Measurements from ENCODE around the gene KCNK7. TPM values are rescaled to one million over a fixed set of nuclear protein-coding genes. Genes with fewer than 3 reads are reported as not detected.

The KCNK7 gene
- total RNA-seq, 3 donors from 2014 or later (not counting 1 experiment from before 2014, with no cell fraction given) = 6.3 to 11.2 (median 7.1) TPM

DNA sequence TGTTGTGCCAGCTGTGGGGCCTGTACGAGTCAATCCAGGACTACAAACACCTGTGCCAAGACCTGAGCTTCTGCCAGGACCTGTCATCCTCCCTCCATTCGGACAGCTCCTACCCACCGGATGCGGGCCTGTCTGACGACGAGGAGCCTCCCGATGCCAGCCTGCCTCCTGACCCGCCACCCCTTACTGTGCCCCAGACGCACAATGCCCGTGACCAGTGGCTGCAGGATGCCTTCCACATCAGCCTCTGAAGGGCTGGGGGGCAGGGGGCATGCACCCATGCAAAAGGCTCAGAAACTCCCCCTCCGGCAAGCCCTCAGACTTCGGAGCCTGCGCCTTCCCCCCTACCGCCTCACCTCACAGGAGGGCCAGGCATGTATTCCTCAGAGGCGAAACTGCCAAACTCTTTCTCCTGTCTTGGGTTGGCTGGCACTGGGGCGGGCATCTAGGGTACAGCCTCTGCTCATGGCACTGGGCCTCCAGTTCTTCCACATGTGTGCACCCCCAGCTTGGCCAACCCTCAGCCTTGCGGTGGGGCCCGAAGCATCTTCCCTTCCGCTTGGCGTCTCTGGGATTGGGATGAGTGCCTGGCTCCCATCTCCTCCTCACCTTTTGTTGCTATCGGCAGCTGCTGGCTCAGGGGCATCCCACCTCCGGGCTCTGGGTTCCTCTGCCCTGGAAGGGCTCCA is 22.1 kb downstream of the KCNK7 start:
- intact Hi-C loops (cut with micrococcal nuclease) = loop anchor here (1.0 to 5.0 kb wide), 4 partner anchors 33 to 186 kb away; partner anchors contain the start of genes FRMD8, MAP3K11 and PCNX3
- H3K36me3 ChIP-seq (ENCODE audit: control insufficient read depth, insufficient read depth, low read length) = peaks cover 7% of the 10 kb centered on the region
- 33% methylated on average over 22 of the region's 22 CpGs for WGBS (ENCODE audit: insufficient coverage)
- Mint-ChIP-seq H3K4me3 (peak overlapping the region; percentile 95), H3K27ac (peak overlapping the region; percentile 97 to 99), H3K36me3 (no peaks in the 10 kb centered on the region), H3K27me3 (ENCODE audit: low read depth in 2 of 2) (no peaks in the 10 kb centered on the region), H3K4me1 (peaks cover 68 to 89% of the 10 kb centered on the region in 2 donors), H3K9me3 (no peaks in the 10 kb centered on the region)
- H3K9me3 ChIP-seq (ENCODE audit: control insufficient read depth, insufficient read depth, low read length) = no peaks in the 10 kb centered on the region
- DNase-seq (peak in 1 of 2 donors; percentile 45), ATAC-seq (no peak)
- TF ChIP-seq, protein P1, sequence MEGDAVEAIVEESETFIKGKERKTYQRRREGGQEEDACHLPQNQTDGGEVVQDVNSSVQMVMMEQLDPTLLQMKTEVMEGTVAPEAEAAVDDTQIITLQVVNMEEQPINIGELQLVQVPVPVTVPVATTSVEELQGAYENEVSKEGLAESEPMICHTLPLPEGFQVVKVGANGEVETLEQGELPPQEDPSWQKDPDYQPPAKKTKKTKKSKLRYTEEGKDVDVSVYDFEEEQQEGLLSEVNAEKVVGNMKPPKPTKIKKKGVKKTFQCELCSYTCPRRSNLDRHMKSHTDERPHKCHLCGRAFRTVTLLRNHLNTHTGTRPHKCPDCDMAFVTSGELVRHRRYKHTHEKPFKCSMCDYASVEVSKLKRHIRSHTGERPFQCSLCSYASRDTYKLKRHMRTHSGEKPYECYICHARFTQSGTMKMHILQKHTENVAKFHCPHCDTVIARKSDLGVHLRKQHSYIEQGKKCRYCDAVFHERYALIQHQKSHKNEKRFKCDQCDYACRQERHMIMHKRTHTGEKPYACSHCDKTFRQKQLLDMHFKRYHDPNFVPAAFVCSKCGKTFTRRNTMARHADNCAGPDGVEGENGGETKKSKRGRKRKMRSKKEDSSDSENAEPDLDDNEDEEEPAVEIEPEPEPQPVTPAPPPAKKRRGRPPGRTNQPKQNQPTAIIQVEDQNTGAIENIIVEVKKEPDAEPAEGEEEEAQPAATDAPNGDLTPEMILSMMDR (IDR thresholded peaks at IDR 0.05) = no peak
- no peaks in the 10 kb centered on the region for H3K27me3 ChIP-seq (ENCODE audit: control insufficient read depth, insufficient read depth, low read length)
- H3K4me1 ChIP-seq (ENCODE audit: control insufficient read depth, insufficient read depth, low read length) = peaks cover 80% of the 10 kb centered on the region
- peak overlapping the region; percentile 45 for H3K4me3 ChIP-seq (ENCODE audit: low read length)
- peak overlapping the region; percentile 91 for H3K27ac ChIP-seq (ENCODE audit: low read length)

DNA sequence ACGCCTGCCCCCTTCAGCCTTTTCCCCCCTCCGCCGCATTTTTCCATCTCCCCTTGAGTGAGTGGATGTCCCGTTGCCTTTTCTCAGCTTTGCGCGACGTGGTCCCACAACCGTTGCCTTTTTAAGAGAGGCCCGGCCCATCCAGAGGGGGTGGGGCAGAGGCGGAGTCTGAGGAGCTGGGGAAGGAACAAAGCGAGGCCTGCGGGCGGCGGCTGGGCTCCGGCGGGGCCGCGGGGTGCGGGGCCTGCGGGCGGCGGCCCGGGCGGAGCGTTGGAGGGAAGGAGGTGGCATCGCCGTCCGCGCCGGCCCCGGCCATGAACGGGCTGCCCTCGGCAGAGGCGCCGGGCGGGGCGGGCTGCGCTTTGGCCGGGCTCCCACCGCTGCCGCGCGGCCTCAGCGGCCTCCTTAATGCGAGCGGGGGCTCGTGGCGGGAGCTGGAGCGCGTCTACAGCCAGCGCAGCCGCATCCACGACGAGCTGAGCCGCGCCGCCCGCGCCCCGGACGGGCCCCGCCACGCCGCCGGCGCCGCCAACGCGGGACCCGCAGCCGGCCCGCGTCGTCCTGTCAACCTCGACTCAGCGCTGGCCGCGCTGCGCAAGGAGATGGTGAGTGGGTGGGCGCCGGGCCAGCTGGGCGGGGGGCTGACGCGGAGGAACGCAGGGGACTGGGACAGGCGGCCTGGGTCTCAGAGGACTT is 23.1 kb downstream of the KCNK7 start, which contains the start of gene FAM89B:
Gene FAM89B (plus strand): TSS at position 183 of the 696 bp plus-strand sequence. CDS start 132 bp downstream, at position 315.
- Histone ChIP-seq H3K4me1 (ENCODE audit: control insufficient read depth, insufficient read depth, low read length) (peaks cover 80% of the 10 kb centered on the region), H3K27me3 (ENCODE audit: control insufficient read depth, insufficient read depth, low read length) (no peaks in the 10 kb centered on the region), H3K27ac (ENCODE audit: low read length) (peak within 1 kb of the TSS; percentile 97), H3K36me3 (ENCODE audit: control insufficient read depth, insufficient read depth, low read length) (peaks cover 5% of the 10 kb centered on the region), H3K4me3 (ENCODE audit: low read length) (peak within 1 kb of the TSS; percentile 45), H3K9me3 (ENCODE audit: control insufficient read depth, insufficient read depth, low read length) (no peaks in the 10 kb centered on the region)
- H3K9me3 Mint-ChIP-seq = no peaks in the 10 kb centered on the region
- WGBS (ENCODE audit: insufficient coverage) = under 1% methylated on average over 86 of the region's 86 CpGs
- H3K4me3 Mint-ChIP-seq = peak within 1 kb of the TSS; percentile 98
- H3K4me1 Mint-ChIP-seq = peaks cover 60 to 85% of the 10 kb centered on the region in 2 donors
- DNase-seq = peak; percentile 81 to 92
- H3K27me3 Mint-ChIP-seq (ENCODE audit: low read depth in 2 of 2) = no peaks in the 10 kb centered on the region
- peak within 1 kb of the TSS; percentile 99 for H3K27ac Mint-ChIP-seq
- peak; percentile 13 to 17 (median 16) for ATAC-seq
- intact Hi-C loops (cut with micrococcal nuclease) = loop anchor here (5.0 kb wide), 2 partner anchors 155 to 185 kb away; partner anchors contain the start of gene FRMD8
- H3K36me3 Mint-ChIP-seq = no peaks in the 10 kb centered on the region
- TF ChIP-seq, protein P1 (IDR thresholded peaks at IDR 0.05) = no peak

DNA sequence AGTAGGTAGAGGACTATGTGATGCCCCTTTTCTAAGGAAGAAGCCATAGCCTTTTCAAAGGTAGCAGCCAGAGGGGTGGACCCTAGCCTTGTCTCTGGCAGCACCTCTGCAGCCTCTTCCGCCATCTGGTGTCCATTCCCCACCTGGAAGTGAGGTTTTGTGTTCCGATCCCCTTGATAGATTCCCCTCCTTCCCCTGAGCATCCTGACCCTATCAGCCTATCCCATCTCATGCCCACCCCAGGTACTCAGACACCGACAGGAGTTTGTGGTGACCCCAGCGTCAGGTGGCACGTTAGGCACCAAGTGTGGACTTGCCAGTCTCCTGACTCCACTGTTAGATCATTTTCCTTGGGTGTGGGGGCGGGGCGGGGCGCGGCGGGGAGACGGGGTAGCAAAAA is 23.7 kb downstream of the KCNK7 start:
- DNase-seq (peak in 1 of 2 donors; percentile 58), ATAC-seq (no peak)
- H3K36me3 ChIP-seq (ENCODE audit: control insufficient read depth, insufficient read depth, low read length) = peaks cover 5% of the 10 kb centered on the region
- no peaks in the 10 kb centered on the region for H3K27me3 ChIP-seq (ENCODE audit: control insufficient read depth, insufficient read depth, low read length)
- no peaks in the 10 kb centered on the region for H3K36me3 Mint-ChIP-seq
- WGBS (ENCODE audit: insufficient coverage) = 8% methylated on average over 11 of the region's 11 CpGs
- peak overlapping the region; percentile 5 for H3K4me3 ChIP-seq (ENCODE audit: low read length)
- peak overlapping the region; percentile 99 for H3K27ac Mint-ChIP-seq
- no peaks in the 10 kb centered on the region for H3K9me3 ChIP-seq (ENCODE audit: control insufficient read depth, insufficient read depth, low read length)
- H3K4me1 Mint-ChIP-seq = peaks cover 60 to 81% of the 10 kb centered on the region in 2 donors
- peak overlapping the region; percentile 98 for H3K4me3 Mint-ChIP-seq
- no peaks in the 10 kb centered on the region for H3K27me3 Mint-ChIP-seq (ENCODE audit: low read depth in 2 of 2)
- intact Hi-C loops (cut with micrococcal nuclease) = loop anchor here (2.0 to 5.0 kb wide), 3 partner anchors 69 to 185 kb away; partner anchors contain the start of gene FRMD8
- H3K27ac ChIP-seq (ENCODE audit: low read length) = peak overlapping the region; percentile 97
- no peaks in the 10 kb centered on the region for H3K9me3 Mint-ChIP-seq
- TF ChIP-seq, protein P1 (IDR thresholded peaks at IDR 0.05) = no peak
- peaks cover 80% of the 10 kb centered on the region for H3K4me1 ChIP-seq (ENCODE audit: control insufficient read depth, insufficient read depth, low read length)
